Measurements from ENCODE around the gene SND1.

The SND1 gene

GRCh38 chr7:128006550-128007302 is 354.7 kb downstream of the SND1 start:
- no peak for DNase-seq (ENCODE audit: low read depth)
- no peak overlapping the region for H3K4me3 ChIP-seq (ENCODE audit: low read depth, low read length)

GRCh38 chr7:128007303-128007680 is 355.3 kb downstream of the SND1 start:
- DNase-seq (ENCODE audit: low read depth), result no peak
- H3K4me3 ChIP-seq (ENCODE audit: low read depth, low read length), result no peak overlapping the region

- DNase-seq (ENCODE audit: low read depth), result no peak
- no peak overlapping the region for H3K4me3 ChIP-seq (ENCODE audit: low read depth, low read length)
Observed at GRCh38 chr7:128008141-128008540, 356.1 kb downstream of the SND1 start.

GRCh38 chr7:128008744-128009143 is 356.8 kb downstream of the SND1 start:
- H3K4me3 ChIP-seq (ENCODE audit: low read depth, low read length), result no peak overlapping the region

DNA sequence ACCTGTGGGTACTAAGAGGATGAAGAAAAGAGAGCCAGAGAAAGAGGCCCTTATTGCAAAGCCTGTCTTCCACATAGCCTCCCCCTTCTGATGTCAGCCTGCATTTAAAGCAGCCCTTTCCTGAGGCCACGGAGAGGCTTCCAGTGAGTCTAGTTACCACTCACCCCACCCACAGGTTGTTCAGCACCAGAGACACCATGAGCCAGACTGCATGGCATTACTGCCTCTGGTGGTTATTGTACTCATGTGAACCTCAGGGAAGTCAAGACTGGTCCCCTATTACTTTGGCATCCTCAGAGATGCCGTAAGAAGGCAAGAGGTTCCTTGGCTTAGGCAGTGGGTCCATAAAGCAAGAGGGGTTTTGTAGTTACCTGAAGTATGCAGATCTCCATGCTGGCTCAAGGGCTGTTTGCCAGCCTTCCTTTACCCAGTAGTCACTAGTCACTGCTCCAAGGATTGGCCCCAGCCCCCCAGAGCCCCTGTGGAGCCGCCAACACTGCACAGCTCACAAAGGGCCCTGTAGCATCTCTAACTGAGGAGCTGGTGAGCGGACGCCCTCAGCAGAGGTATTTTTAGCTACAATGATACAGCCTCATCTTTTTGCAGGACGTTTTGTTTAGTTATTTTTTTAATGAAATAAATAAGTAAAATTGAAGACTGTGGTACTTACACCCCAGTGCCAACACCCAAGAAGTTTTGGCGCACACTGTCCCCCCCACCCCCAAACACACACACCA is 358.6 kb downstream of the SND1 start:
- no peak overlapping the region for H3K4me3 ChIP-seq (ENCODE audit: low read depth, low read length)
- no peak for DNase-seq (ENCODE audit: low read depth)

More at GRCh38 chr7:128008744-128009143, 356.8 kb downstream of the SND1 start:
- no peak for DNase-seq (ENCODE audit: low read depth)

DNA sequence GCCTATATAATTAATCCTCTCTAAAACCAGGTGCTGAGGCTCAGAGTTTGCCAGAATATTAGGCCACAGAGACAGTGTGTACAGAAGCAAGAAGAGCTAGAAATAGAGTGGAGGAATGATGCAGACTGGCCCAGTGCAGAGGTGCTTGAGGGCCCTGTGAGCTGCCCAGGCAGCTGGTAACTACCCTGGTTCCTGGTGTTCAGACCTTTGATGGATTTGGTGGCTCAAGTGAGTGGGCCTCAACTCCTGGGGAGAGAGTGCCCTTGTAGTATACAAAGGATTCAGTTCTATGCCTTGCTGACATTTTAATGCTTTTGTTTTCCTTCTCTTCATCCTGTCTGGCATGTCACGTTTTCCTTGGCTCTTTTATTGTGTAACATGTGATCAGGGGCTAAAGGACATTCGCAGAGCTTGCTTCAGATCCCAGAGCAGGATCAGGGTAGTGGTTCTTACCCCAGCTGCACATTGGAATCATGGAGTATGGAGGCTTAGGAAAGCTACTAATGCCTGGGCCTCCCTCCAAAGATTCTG is 359.2 kb downstream of the SND1 start:
- H3K4me3 ChIP-seq (ENCODE audit: low read depth, low read length), result no peak overlapping the region
- no peak for DNase-seq (ENCODE audit: low read depth)

GRCh38 chr7:128014811-128015210 is 362.8 kb downstream of the SND1 start:
- H3K4me3 ChIP-seq (ENCODE audit: low read depth, low read length), result no peak overlapping the region
- no peak for DNase-seq (ENCODE audit: low read depth)

GRCh38 chr7:128017460-128017859 is 365.5 kb downstream of the SND1 start:
- no peak for DNase-seq (ENCODE audit: low read depth)
- no peak overlapping the region for H3K4me3 ChIP-seq (ENCODE audit: low read depth, low read length)

- no peak overlapping the region for H3K4me3 ChIP-seq (ENCODE audit: low read depth, low read length)
- no peak for DNase-seq (ENCODE audit: low read depth)
Observed at GRCh38 chr7:128017862-128018845, 366.2 kb downstream of the SND1 start.

GRCh38 chr7:128019288-128019687 is 367.3 kb downstream of the SND1 start:
- no peak for DNase-seq (ENCODE audit: low read depth)
- H3K4me3 ChIP-seq (ENCODE audit: low read depth, low read length), result no peak overlapping the region

DNA sequence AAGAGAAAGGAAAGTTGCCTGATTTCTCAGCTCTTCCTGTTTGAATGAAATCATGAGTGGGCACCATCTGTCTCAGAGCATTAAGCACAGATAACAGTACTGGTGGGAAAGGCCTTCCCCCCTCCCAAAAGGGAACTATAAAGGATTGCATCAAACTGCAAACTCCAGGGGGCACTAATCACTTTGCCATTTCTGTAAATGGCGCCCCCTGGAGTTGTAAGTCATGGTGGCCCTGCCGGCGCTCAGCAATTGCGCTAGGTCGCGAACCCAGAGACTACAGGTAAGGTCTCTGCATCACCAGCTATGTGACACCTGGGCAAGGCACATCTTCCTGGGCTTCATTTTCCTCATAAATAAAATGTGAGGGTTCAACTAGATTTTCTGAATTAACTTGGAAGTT is 368.2 kb downstream of the SND1 start:
- DNase-seq (ENCODE audit: low read depth), result no peak
- no peak overlapping the region for H3K4me3 ChIP-seq (ENCODE audit: low read depth, low read length)

DNA sequence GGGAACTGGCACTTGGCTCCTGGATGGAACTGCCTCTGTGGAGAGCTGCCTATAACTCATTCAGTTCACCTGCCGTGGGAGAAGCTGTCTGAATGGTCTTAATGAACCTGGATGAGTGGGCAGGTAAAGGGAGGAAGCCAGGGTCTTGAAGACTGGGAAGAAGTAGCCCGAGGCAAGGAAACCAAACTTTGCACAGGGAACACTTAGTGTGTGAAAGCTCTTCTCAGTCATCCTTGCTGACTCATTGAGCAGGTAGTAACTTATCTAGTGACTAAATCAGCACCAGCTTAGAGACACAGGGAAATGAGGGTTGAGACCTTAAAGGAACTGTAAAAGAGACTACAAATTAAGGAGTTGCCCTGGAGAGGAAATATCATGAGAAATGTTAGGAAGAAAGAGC is 369.4 kb downstream of the SND1 start:
- no peak overlapping the region for H3K4me3 ChIP-seq (ENCODE audit: low read depth, low read length)
- DNase-seq (ENCODE audit: low read depth), result no peak

GRCh38 chr7:128022631-128023532 is 370.9 kb downstream of the SND1 start:
- no peak overlapping the region for H3K4me3 ChIP-seq (ENCODE audit: low read depth, low read length)
- peak; percentile 39 for DNase-seq (ENCODE audit: low read depth)

GRCh38 chr7:128024151-128024550 is 372.2 kb downstream of the SND1 start:
- no peak overlapping the region for H3K4me3 ChIP-seq (ENCODE audit: low read depth, low read length)
- DNase-seq (ENCODE audit: low read depth), result no peak

DNA sequence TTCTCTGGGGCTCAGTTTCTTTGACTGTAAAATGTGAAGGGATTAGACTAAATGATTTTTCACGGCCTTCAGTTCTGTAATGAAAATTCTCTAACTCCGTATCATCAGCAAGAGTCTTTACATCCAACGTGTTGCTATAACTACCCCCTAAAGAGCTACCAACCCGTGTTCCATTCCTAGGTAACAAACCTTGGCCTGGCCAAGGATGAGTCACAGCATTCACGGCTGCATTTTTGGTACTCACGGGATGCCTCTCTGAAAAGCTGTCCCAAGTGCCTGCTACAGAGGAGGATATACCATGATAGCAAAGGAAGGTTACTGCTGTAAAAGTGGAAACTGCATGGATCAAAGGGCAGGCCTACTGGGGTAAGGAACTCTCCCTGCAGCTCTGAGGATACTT is 373.4 kb downstream of the SND1 start:
- DNase-seq (ENCODE audit: low read depth), result no peak
- no peak overlapping the region for H3K4me3 ChIP-seq (ENCODE audit: low read depth, low read length)

GRCh38 chr7:128025819-128026218 is 373.8 kb downstream of the SND1 start:
- no peak overlapping the region for H3K4me3 ChIP-seq (ENCODE audit: low read depth, low read length)
- DNase-seq (ENCODE audit: low read depth), result no peak

DNA sequence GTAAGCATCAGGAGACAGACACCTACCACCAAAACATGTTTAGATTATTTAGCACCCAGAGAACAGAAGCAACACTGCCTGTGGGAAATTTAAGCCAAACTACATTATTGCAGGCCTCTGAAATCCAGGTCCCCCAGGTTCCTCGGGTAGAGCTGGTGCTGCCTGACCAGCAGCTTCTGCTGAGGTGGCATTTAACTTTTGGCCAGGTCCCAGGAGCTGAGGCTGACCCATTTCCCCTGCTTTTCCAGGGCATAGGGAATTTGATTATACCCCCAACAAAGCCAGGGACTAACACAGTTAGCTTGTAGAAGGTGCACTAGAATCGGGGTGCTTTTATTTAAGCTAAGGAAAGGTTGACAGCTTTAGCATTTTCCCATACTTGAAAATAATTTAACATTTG is 374.6 kb downstream of the SND1 start:
- H3K4me3 ChIP-seq (ENCODE audit: low read depth, low read length), result no peak overlapping the region
- DNase-seq (ENCODE audit: low read depth), result no peak

DNA sequence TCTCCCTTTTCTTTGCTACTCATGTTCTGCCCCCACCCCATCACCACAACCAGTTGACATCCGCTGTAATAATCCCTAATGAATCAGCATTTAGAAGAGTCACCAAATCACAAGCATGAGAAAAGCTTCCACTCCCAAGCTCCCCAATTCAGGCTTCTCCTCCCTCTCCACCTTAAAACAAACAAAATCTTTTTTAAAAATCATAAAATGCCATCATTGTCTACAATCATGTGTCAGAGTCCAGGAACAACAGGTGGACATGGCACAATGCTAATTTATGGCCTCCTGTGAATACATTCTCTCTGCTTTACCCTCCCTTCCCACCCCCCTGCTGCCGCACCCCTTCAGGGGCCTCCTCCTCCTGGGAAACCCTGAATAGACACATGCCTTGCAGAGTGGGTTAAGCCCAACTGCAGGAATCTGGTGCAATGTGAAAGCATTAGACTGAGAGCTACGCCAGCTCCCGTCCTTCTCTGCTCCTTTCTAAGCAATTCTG is 375.5 kb downstream of the SND1 start:
- no peak overlapping the region for H3K4me3 ChIP-seq (ENCODE audit: low read depth, low read length)
- no peak for DNase-seq (ENCODE audit: low read depth)
